Stomach (tissue), 9 donors: ENCODE data around the gene TBX4. TPM values are rescaled to one million over a fixed set of nuclear protein-coding genes. Genes with fewer than 3 reads are reported as not detected.
"Not testable (repeated sequence)": the region's sequence is repeated elsewhere in the genome, so short reads cannot be mapped to it uniquely, and the experiment has no call there.

Experiments used
- DNase-seq, 2 donors: peaks; one replicate each; pipeline versions ENCODE4 v3.0.0 to v3.0.0-alpha.2; 2013 to 2019
- H3K27ac ChIP-seq, 5 donors: fragments of 200-600 bp in 4 of 5; sonication (generic) in 4 of 5; one replicate each; pipeline ENCODE4 v1.5.1; 2013 to 2019; ENCODE audit warnings: mild to moderate bottlenecking in 1 of 5, moderate library complexity in 1 of 5
- H3K27me3 ChIP-seq, 3 donors: fragments of 200-600 bp; sonication (generic); one replicate each; pipeline ENCODE4 v1.5.1; 2017 to 2019; ENCODE audit warnings: mixed run types in 1 of 3
- H3K36me3 ChIP-seq, 4 donors: fragments of 200-600 bp; sonication (generic); 1 replicate in 3 of 4; 2 replicates in 1 of 4; pipeline ENCODE4 v1.5.1; 2016 to 2019
- H3K4me1 ChIP-seq, 4 donors: fragments of 200-600 bp; sonication (generic); one replicate each; pipeline ENCODE4 v1.5.1; 2016 to 2019
- H3K4me3 ChIP-seq, 4 donors: fragments of 200-600 bp; sonication (generic) in 3 of 4; one replicate each; pipeline ENCODE4 v1.5.1; 2016 to 2019; ENCODE audit warnings: mild to moderate bottlenecking in 1 of 4
- H3K9me3 ChIP-seq, 4 donors: fragments of 200-600 bp; sonication (generic); one replicate each; pipeline ENCODE4 v1.5.1; 2016 to 2019
- EP300 ChIP-seq: sonication (generic); formaldehyde crosslinking; IDR thresholded peaks from one replicate; pipeline ENCODE4 v1.6.1; 2017; ENCODE audit warnings: antibody characterized with exemption
- POLR2A ChIP-seq, 4 donors: fragments of 450-650 bp; IDR thresholded peaks; one replicate each; pipeline ENCODE4 v1.6.1; 2016; ENCODE audit warnings: antibody characterized with exemption in 4 of 4, control low read depth in 2 of 4, mild to moderate bottlenecking in 1 of 4, moderate library complexity in 1 of 4
- POLR2AphosphoS5 ChIP-seq, 3 donors: sonication (generic); formaldehyde crosslinking; IDR thresholded peaks; one replicate each; pipeline ENCODE4 v1.6.1; 2016; ENCODE audit warnings: antibody characterized with exemption in 3 of 3
- WGBS, 5 donors: extraction: QIAGEN DNeasy Blood & Tissue Kit in 3 of 5; methylation state at CpG; one replicate each; pipeline versions ENCODE4 v1.1.5 to v1.1.7; 2013 to 2018; 5-methylcytosine and 5-hydroxymethylcytosine counted together
- intact Hi-C: fragments of 100-400 bp; cut with DNase I; formaldehyde crosslinking; loops from one replicate; pipeline ENCODE4 v1.15.1; 2023; ENCODE audit warnings: low total_unique reads
- polyA plus RNA-seq, 3 donors: library from polyadenylated mRNA; stranded (reverse); fragments of 200-250 nt; gene quantifications; one replicate each; pipeline ENCODE4 v1.2.3, GENCODE V29; 2013
- total RNA-seq, 5 donors: library from RNA; depleted of rRNA; stranded (reverse); fragments of >200 nt; gene quantifications; one replicate each; pipeline versions ENCODE4 v1.1.0 to v1.2.3, GENCODE V29; 2014 to 2016
- TF ChIP-seq, protein P1 (sequence below), 7 experiments: fragments of 450-650 bp in 4 of 7; fragments of 200-600 bp in 3 of 7; sonication (generic) in 3 of 7; IDR thresholded peaks; one replicate each; pipeline ENCODE4 v1.5.1; 2016 to 2019; ENCODE audit warnings: antibody characterized with exemption in 7 of 7, control low read depth in 2 of 7, mild to moderate bottlenecking in 1 of 7
- donor health status: healthy with polysubstance abuse.
- donor health status: Bipolar disorder and iron deficiency.
- donor health status: healthy.

TBX4 gene
- total and polyA plus RNA-seq, 8 donors = 0.08 to 0.73 TPM; not detected in 6

GRCh38 chr17:61447358-61447757 lies 4.9 kb upstream of the TBX4 start:
- Histone ChIP-seq H3K27ac (no peak overlapping the region), H3K36me3 (no peaks in the 10 kb centered on the region), H3K4me1 (peaks cover 11 to 13% (median 13%) of the 10 kb centered on the region in 4 donors), H3K4me3 (no peak overlapping the region), H3K27me3 (peaks cover 15 to 77% (median 29%) of the 10 kb centered on the region in 3 donors), H3K9me3 (peaks cover 0 to 10% (median 0%) of the 10 kb centered on the region in 4 donors)
- intact Hi-C loops = no loop called here
- no peak for DNase-seq
- TF ChIP-seq POLR2A (IDR thresholded peaks at IDR 0.05) (no peak), EP300 (no peak)

- Histone ChIP-seq H3K27ac (no peak overlapping the region), H3K4me1 (peaks cover 16 to 18% (median 17%) of the 10 kb centered on the region in 4 donors), H3K9me3 (peaks cover 0 to 12% (median 0%) of the 10 kb centered on the region in 4 donors), H3K4me3 (no peak overlapping the region), H3K36me3 (no peaks in the 10 kb centered on the region), H3K27me3 (peaks cover 21 to 78% (median 35%) of the 10 kb centered on the region in 3 donors)
- intact Hi-C loops = no loop called here
- 66 to 84% (median 81%) methylated on average over 2 of the region's 2 CpGs for WGBS, 5 donors
- TF ChIP-seq EP300 = no peak
- TF ChIP-seq, protein P1, sequence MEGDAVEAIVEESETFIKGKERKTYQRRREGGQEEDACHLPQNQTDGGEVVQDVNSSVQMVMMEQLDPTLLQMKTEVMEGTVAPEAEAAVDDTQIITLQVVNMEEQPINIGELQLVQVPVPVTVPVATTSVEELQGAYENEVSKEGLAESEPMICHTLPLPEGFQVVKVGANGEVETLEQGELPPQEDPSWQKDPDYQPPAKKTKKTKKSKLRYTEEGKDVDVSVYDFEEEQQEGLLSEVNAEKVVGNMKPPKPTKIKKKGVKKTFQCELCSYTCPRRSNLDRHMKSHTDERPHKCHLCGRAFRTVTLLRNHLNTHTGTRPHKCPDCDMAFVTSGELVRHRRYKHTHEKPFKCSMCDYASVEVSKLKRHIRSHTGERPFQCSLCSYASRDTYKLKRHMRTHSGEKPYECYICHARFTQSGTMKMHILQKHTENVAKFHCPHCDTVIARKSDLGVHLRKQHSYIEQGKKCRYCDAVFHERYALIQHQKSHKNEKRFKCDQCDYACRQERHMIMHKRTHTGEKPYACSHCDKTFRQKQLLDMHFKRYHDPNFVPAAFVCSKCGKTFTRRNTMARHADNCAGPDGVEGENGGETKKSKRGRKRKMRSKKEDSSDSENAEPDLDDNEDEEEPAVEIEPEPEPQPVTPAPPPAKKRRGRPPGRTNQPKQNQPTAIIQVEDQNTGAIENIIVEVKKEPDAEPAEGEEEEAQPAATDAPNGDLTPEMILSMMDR (IDR thresholded peaks at IDR 0.05) = no peak
- TF ChIP-seq POLR2AphosphoS5 (IDR thresholded peaks at IDR 0.05) = no peak
- TF ChIP-seq POLR2A (IDR thresholded peaks at IDR 0.05) = no peak
- no peak for DNase-seq
Observed at GRCh38 chr17:61448042-61448441, 4.2 kb upstream of the TBX4 start.

GRCh38 chr17:61449140-61449539 lies 3.1 kb upstream of the TBX4 start:
- WGBS, 5 donors = 78 to 95% (median 83%) methylated on average over 4 of the region's 4 CpGs
- intact Hi-C loops, H3K36me3 ChIP-seq, H3K27ac ChIP-seq, DNase-seq, H3K4me3 ChIP-seq: not testable (repeated sequence)
- peaks cover 18 to 21% (median 19%) of the 10 kb centered on the region in 4 donors for H3K4me1 ChIP-seq
- peaks cover 25 to 78% (median 37%) of the 10 kb centered on the region in 3 donors for H3K27me3 ChIP-seq
- H3K9me3 ChIP-seq = peaks cover 0 to 13% (median 0%) of the 10 kb centered on the region in 4 donors

DNA sequence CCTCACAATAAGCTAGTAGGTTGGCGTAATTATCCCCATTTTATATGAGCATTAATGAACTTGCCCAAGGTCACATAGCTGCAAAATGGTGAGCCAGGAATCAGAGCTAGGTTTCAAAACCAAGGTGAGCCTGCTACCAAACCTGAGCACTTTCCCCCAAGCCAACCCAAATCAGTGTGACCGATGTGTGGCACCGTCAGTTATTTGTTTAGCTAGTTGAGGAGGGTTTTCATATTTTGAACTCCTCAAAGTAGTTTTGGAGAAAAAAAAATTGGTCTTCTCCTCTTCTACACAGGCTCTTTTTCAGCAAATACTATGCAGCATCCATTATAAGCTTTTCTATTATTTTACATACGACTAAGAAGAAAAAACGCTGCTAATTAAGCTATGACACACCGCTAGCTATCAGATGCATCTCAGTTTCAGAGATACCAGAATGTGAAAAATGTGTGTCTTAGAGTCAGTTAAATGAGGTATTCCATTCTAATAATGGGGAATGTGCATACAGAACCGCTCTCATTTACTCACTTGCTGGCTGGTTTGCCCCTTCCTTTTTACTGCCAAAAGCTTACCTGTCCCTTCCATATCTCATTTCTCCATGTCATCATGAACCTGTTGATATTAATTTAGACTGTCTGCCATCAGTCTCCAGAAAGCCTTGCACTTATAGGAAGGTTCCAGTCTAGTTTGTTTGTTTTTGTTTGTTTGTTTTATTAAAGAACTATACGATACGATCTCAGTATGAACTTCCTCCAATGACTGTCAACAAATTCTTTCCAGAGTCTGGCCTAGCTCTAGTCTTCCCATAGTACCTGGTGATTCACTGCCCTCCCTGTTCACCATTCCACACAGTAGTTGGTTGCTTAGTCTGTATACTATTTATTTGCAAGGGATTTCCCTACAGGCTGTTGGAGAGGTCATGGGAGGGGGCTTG lies 2.2 kb upstream of the TBX4 start:
- no peak overlapping the region for H3K4me3 ChIP-seq
- peaks cover 33 to 84% (median 46%) of the 10 kb centered on the region in 3 donors for H3K27me3 ChIP-seq
- TF ChIP-seq POLR2AphosphoS5 (IDR thresholded peaks at IDR 0.05) (no peak), POLR2A (IDR thresholded peaks at IDR 0.05) (no peak), EP300 (no peak)
- TF ChIP-seq, protein P1 (IDR thresholded peaks at IDR 0.05) = no peak
- peaks cover 25 to 30% (median 27%) of the 10 kb centered on the region in 4 donors for H3K4me1 ChIP-seq
- no peak for DNase-seq
- H3K27ac ChIP-seq = no peak overlapping the region
- H3K36me3 ChIP-seq = no peaks in the 10 kb centered on the region
- H3K9me3 ChIP-seq = peaks cover 0 to 20% (median 0%) of the 10 kb centered on the region in 4 donors
- intact Hi-C loops = no loop called here
- WGBS, 5 donors = 69 to 82% (median 77%) methylated on average over 9 of the region's 9 CpGs

- Histone ChIP-seq H3K36me3 (no peaks in the 10 kb centered on the region), H3K9me3 (peaks cover 0 to 20% (median 0%) of the 10 kb centered on the region in 4 donors), H3K27ac (no peak overlapping the region), H3K4me1 (peaks cover 25 to 38% (median 28%) of the 10 kb centered on the region in 4 donors), H3K27me3 (peaks cover 39 to 88% (median 55%) of the 10 kb centered on the region in 3 donors), H3K4me3 (peak overlapping the region in 3 of 4 donors; percentile 30 to 49 (median 31))
- 56 to 67% (median 63%) methylated on average over 15 to 19 of the region's 19 CpGs for WGBS, 5 donors
- DNase-seq = no peak
- TF ChIP-seq POLR2A (IDR thresholded peaks at IDR 0.05) = no peak
- intact Hi-C loops = no loop called here
Observed at GRCh38 chr17:61450641-61451537, 1.3 kb upstream of the TBX4 start.
